Measurements from ENCODE around the gene ADIPOQ.

GRCh38 chr3:186886202-186886981 is 43.9 kb downstream of the ADIPOQ start:
- TF ChIP-seq CTCF (IDR thresholded peaks at IDR 0.05) (no peak), POLR2A (IDR thresholded peaks at IDR 0.05) (no peak)

All from Peyer's patch (tissue), 4 donors.